Hepatic stellate cell (primary cell): ENCODE data around the gene PDXDC1.
"Not testable (repeated sequence)": the region's sequence is repeated elsewhere in the genome, so short reads cannot be mapped to it uniquely, and the experiment has no call there.

ENCODE experiments used
- DNase-seq: peaks from one replicate; pipeline ENCODE4 v3.0.0; 2011; ENCODE audit warnings: low spot score

Gene PDXDC1

DNA sequence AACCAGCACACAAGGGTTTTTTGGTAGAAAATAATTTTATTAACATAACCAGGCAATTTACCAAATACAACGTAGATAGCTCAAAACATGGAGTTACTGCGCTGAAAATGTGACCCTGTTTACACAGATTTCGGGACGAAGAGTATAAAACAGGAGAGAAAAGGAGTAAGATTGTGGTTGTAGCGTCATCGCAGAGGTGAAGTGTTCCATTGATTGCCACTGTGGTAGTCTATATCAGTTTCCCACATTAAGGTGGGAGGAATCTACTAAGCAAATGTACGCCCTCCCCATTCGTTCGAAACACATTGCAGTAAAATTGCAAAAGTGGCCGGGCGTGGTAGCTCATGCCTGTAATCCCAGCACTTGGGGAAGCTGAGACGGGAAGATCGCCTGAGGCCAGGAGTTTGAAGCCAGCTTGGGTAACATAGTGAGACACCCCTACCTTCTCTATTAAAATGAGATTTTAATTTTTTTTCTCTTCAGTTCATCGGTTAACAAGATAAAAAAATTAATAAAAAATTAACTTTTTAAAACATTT is 972 bp upstream of the PDXDC1 start:
- DNase-seq = not testable (repeated sequence)

DNA sequence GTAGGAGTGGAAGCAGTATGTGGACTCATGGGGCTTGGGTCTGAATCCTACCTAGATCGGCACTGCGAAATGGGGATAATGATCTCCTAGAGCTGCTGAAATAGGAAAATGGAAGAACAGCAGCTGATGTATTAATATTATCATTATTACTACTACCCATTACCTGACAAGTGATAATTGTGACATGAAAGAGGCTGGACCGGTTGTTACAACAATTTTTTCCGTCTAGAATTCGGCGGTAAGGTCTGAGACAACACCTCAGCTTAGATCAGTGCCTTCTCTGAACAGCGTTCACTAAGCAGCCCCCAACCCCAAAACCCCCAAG is 533 bp upstream of the PDXDC1 start:
- not testable (repeated sequence) for DNase-seq

DNA sequence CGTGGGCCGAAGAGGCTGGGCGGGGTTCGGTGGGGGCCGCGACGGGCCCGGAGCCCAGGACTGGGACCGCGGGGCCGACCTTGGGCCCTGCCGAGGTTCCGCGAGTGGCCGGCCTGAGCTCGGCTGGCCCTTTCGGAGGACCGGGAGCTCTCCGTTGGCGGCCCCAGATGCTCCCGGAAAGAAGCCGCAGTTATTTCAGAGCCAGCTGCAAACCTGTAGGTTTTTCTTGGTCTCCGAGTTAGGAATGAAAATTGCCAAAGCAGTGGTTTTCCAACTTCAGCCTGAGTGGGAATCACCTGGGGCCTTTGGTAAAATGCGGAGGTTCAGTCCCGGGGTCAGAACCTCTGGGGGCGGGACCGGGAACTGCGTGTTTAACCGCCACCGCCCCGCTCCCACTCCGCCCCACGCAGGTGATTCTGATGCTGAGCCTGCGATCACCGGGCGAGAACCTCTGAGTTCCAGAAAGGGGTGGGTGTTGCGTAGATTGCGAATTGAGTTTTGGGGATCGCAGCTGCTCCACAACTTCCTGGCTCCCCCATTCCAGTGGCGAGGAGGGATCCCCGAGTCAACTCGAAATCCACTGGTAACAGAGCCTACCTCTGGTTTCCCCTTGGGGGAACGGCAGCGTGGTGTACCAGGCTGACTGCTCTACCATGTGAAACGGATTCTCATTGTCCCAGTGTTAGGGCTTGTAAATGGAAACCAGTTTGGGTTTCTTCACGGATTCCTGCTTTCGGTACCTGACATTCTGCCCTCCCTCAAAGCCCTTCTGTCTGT is 780 bp downstream of the PDXDC1 start:
- DNase-seq = not testable (repeated sequence)

DNA sequence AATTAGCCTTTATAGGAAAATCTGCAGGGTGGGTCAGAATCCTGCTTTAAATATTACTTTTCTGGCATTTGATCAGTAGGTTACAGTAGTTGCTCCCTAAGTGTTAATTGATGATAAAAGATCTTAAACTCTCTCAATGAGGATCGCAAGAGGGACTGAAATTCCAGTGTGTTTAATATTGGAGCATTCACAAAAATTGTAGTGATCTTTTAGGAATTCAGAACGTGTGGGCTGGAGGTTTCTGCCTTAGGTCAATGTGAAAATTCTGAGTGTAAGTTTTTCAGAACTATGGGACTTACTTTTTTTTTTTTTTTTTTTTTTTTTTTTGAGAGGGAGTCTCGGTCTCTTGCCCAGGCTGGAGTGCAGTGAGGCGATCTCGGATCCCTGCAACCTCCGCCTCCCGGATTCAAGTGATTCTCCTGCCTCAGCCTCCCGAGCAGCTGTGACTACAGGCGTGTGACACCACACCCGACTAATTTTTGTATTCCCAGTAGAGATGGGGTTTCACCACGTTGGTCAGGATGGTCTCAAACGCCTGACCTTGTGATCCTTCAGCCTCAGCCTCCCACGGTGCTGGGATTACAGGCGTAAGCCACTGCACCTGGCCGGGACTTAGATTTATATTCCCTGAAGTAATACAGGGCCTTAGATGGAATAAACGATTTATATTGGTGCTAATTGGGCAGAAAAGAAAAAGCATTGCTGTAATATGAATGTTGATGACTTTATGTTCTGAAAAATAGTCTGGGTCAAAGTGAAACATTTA is 2.3 kb downstream of the PDXDC1 start:
- not testable (repeated sequence) for DNase-seq

DNA sequence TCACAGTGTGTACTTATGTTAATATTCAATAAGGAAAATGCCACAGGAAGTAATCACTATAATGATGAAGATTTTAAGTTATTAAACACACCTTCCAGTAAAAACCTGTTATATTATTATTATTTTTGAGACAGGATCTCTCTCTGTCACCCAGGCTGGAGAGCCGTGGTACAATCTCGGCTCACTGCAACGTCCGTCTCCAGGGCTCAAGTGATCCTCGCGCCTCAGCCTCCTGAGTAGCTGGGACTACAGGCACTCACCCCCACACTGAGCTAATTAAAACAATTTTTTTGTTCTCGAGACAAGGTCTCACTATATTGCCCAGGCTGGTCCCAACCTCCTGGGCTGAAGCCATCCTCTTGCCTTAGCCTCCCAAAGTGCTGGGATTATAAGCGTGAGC is 3.5 kb downstream of the PDXDC1 start:
- DNase-seq = not testable (repeated sequence)

DNA sequence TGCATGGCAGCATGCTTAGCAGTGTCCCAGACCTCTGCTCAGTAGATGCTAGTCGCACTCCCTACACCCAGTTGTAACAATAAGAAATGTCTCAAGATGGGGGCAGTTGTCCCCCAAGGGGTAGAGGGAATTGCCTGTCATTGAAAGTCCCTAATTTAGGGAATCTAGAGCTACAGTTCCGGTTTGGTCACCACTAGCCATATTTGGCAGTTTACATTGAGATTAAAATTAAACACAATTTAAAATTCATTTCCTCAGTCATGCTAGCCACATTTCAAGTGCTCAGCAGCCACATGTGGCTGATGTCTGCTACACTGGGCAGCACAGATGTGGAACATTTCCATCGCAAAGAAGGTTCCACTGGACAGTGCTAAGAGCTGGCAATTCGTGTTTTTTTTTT is 4.1 kb downstream of the PDXDC1 start:
- not testable (repeated sequence) for DNase-seq

DNA sequence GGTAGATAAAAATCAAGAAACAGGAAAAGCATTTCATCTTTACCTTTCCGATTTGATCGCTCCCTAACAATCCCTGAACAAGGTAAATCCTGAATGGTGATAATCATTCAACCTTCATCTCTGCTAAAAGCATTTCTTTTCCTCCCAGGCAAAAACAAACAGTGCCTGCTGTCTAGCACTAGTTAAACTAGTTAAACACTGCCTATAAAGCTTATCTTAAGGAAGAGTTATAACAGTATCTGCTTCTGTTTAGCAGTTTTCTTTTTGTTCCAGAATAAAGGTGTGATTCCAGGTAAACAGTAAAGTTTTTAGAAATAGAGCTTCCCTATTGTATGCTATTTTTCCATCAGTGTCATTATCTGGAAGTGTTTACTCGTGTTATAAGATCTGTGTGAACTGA is 6.4 kb downstream of the PDXDC1 start:
- not testable (repeated sequence) for DNase-seq

DNA sequence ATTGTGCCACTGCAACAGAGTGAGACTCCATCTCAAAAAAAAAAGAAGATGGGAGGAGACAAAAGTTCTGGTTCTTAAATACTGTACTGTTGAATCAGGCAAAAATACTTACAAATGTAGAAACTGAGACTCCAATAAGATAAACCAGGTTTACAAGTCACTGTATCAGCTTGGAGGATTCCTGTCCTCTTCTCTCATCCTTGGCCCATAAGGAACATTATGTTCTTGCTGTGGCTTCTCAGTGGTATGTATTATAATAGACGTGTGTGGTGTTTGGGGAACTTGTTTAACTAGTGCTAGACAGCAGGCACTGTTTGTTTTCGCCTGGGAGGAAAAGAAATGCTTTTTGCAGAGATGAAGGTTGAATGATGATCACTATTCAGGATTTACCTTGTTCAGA is 7.7 kb downstream of the PDXDC1 start:
- not testable (repeated sequence) for DNase-seq

DNA sequence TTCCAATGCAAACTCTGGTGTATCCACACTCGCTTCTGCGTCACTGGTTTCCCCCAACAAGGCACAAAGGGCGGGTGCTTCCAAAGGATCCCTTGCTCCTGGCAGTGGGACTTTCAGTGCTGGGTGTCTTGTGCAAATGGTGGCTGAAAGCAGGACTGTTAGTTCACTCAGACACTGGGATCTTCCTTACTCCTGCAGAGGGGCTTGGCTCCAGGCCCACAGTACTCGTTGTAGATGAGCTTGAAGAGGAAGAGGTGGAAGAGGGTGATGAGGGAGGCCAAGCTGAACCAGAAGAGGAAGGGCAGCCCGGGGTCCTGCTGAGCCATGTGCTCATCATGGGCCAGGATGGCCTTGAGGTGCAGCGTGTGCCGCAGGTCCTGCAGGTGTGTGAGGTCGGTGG is 13.3 kb downstream of the PDXDC1 start:
- not testable (repeated sequence) for DNase-seq

DNA sequence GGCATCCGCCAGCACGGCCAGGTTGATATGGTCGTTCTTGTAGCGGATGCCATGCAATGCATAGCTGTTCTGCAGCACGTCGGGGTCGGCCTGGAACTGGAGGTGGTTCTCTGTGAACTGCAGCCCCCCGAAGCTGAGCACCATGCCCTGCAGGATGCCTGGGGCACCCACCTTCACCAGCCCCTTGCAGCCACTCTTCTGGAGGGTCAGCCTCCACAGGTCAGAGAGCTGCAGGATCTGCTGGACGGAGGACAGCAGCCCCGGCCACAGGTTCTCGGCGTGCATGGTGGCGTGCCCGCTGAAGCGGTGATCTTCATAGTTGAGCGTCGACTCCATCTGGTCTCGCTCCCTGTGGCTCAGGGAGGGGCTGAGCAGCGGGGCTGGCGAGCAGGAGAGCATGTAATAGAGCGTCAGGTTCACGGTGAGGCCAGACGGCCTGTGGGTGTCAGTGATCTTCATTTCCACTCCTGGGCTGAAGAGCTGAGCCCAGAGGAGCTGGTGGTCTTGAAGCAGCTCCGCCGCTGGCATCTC is 13.9 kb downstream of the PDXDC1 start:
- DNase-seq = not testable (repeated sequence)

DNA sequence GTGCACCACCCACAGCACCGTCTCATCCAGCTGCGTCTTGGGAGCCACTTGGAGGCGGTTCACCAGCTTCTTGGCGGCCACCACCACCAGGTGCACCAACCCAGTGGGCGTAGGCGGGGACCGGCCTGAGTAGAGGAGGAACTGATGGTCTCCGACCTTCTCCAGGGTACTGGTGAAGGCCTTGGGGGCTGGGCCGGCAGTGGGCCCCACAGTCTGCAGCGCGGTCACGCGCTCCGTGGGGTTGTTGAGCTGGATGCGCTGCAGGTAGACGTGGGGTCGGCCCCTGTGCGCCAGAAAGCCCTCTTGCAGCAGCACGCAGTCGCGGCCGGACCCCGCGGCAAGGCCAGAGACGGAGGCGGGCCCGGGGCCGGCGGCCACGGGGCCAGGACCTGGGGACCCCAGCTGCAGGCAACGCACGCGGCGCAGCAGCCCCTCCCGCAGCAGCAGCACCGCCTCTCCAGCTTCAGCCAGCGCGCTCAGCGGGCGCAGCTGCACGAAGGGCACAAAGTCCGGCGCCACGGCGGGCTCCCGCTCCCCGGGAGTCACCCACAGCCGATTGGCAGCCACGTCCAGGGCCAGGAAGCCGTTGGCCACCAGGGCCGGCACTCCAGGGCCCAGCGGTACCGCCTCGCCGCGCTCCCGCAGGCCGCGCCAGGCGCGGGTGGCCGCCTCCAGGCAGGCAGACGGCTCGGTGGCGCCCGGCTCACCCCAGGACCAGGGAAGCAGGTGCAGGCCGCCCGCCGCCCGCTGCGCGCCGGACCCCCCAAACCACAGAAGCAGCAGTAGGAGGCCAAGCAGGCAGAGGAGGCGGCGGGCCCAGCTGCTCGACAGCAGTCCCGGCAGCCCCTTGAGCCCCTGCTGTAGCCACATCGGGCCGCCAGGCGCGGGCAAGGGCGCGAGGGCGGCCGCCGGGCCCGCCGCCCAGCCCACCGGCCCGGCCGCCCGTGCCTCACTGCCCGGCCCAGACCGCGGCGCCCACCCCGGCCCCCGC is 14.8 kb downstream of the PDXDC1 start:
- DNase-seq = not testable (repeated sequence)

DNA sequence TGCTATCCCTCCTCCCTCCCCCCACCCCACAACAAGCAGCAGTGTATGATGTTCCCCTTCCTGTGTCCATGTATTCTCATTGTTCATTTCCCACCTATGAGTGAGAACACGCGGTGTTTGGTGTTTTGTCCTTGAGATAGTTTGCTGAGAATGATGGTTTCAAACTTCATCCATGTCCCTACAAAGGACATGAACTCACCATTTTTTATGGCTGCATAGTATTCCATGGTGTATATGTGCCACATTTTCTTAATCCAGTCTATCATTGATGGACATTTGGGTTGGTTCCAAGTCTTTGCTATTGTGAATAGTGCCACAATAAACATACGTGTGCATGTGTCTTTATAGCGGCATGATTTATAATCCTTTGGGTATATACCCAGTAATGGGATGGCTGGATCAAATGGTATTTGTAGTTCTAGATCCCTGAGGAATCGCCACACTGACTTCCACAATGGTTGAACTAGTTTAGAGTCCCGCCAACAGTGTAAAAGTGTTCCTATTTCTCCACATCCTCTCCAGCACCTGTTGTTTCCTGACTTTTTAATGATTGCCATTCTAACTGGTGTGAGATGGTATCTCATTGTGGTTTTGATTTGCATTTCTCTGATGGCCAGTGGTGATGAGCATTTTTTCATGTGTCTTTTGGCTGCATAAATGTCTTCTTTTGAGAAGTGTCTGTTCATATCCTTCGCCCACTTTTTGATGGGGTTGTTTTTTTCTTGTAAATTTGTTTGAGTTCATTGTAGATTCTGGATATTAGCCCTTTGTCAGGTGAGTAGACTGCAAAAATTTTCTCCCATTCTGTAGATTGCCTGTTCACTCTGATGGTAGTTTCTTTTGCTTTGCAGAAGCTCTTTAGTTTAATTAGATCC is 18.7 kb downstream of the PDXDC1 start:
- not testable (repeated sequence) for DNase-seq

DNA sequence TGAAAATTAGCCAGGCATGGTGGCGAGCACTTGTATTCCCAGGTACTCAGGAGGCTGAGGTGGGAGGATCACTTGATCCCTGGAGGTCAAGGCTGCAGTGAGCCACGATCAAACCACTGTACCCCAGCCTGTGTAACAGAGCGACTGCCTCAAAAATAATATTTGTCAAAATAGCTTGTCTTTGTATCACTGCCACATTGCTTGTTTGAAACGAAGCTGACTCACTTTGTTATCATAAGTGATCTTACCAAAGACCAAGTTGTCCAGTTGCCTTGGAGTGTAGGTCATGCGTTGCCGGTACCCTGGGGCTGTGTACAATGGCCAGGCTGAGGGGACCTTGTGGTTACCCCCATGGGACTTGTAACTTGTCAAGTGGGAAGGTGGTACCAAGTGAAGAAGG is 21.9 kb downstream of the PDXDC1 start:
- DNase-seq = peak; percentile 24

DNA sequence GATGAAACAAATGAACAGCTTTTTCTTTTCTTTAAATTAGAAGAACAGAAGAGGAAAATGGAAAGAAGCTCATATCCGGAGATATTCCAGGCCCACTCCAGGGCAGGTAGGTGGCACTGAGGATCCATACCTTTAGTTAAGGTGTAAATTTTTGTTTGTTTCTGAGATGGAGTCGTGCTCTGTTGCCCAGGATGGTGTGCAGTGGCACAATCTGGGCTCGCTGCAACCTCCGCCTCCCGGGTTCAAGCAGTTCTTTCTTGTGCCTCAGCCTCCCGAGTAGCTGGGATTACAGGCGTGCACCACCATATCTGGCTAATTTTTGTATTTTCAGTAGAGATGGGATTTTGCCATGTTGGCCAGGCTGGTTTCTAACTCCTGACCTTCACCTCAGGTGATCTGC is 23.5 kb downstream of the PDXDC1 start:
- DNase-seq = not testable (repeated sequence)

DNA sequence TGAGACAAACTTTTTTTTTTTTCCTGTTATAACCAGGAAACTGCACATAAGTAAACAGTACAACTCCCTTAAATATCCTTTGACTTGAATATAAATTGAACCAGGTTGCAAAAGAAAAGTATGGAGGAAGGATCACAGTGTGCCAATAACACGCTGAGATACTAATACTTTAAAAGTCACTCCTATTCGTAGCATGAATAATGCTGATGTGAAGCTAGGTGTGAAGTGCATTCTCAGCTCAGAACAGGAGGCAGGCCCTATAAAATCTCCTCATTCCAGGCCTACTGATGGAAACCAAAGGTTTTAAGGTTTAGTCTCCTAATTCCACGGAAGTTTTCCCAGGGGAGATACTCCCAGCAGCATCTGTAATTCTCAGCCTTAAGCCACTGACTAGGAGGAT is 25.0 kb downstream of the PDXDC1 start:
- not testable (repeated sequence) for DNase-seq

DNA sequence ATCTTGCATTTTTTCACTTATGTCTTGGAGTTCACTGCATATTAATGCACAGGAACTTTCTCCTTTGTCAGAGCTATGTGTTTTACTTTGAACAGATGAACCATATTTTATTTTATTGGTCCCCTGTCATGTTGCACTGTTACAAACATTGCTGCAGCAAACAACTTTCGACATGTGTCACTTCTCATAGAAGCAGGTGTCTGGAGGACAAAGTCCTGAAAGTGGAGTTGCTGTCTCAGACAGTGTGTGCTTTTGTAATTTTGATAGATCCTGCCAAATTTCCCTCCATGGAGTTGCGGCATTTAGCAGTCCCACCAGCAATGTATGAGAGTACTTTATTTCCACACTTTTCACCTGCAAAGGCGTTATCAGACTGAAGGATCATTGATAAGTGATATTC is 27.6 kb downstream of the PDXDC1 start:
- not testable (repeated sequence) for DNase-seq

DNA sequence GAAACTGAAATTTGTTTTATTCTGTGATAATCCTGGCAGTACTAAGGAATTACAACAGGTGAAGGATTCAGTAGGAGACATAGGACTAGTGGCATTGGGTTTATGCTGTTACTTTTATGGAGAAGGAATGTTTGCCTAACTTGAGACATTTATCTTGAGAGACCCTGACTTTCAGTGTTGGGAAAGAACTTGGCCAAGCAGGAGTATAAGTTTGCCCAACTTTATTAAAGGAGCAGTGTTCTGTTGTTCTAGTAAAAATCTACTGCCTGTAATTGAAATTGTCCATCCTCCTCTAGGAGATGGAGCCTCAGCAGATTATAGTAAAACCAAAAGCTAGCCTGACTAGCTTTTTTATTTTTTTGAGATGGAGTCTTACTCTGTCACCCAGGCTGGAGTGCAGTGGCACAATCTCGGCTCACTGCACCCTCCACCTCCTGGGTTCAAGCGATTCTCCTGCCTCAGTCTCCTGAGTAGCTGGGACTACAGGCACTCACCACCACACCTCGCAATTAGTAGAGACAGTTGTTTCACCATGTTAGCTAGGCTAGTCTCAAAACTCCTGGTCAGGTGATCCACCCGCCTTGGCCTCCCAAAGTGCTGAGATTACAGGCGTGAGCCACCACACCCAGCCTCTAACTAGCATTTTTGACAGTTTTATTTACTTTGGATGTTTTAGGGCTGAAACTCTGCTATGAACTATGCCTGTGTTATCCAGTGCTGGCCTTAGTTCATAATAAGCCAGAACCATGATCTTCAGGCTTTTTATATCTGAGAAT is 30.7 kb downstream of the PDXDC1 start:
- DNase-seq = not testable (repeated sequence)

DNA sequence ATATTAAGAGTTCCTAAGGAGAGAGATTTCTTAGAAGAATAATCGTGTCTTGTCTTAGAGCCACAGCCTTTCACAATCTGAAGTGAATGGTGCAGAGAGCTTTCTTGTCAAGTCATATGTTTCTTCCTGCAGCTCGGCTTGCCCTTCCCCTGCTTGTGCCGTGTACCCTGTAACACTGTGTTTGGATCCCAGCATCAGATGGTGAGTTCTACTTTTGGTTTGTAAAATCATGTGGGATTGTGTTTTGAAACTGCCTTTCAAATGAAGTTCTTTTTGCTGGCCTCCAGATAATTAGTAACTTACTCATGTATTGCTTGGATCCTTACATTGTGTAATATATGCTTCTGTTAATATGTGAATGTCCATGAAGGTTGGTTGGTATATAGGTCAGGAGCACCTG is 33.8 kb downstream of the PDXDC1 start:
- not testable (repeated sequence) for DNase-seq

DNA sequence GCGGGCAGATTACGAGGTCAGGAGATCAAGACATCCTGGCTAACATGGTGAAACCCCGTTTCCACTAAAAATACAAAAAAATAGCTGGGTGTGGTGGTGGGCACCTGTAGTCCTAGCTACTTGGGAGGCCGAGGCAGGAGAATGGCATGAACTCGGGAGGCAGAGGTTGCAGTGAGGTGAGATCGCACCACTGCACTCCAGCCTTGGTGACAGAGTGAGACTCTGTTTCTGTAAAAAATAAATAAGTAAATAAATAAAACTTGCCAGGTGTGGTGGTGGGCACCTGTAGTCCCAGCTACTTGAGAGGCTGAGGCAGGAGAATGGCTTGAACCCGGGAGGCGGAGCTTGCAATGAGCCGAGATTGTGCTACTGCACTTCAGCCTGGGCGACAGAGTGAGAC is 38.1 kb downstream of the PDXDC1 start:
- not testable (repeated sequence) for DNase-seq

DNA sequence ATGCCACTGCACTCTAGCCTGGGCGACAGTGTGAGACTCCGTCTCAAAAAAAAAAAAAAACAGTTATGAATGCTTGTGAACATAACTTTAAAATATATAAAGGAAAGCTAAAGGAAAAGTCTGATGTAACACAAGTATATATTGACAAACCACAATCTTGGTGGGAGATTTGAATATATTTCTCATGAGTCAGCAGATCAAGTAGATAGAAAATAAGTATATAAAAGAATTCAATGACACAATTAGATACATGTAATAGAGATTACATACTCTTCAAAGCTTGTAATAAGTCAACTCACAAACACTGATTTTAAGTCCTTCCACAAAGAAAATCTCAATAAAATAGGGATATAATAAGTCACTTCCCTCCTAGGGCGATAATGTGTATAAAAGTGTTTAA is 40.8 kb downstream of the PDXDC1 start:
- not testable (repeated sequence) for DNase-seq
